ENCODE measurements around the gene KCNH6.

The KCNH6 gene

GRCh38 chr17:63547083-63547523, 23.9 kb downstream of the KCNH6 start:
- no peak overlapping the region for H3K27ac ChIP-seq
- DNase-seq (ENCODE audit: low spot score) = no peak
- POLR2A ChIA-PET (ENCODE audit: low non-redundant PET) = no interaction called here
- no peak for TF ChIP-seq CTCF (conservative IDR thresholded peaks at IDR 0.05; ENCODE audit: low read depth)
- CTCF ChIA-PET = no interaction called here

GRCh38 chr17:63549289-63549945, 26.3 kb downstream of the KCNH6 start:
- POLR2A ChIA-PET (ENCODE audit: low non-redundant PET) = no interaction called here
- no peak for DNase-seq (ENCODE audit: low spot score)
- TF ChIP-seq CTCF (conservative IDR thresholded peaks at IDR 0.05; ENCODE audit: low read depth) = no peak
- CTCF ChIA-PET = interaction anchor here (0.5 to 1.1 kb wide), 5 partner anchors 11 to 577 kb away, joined by 3 to 5 read pairs (median 4); no protein-coding TSS in a partner anchor
- H3K27ac ChIP-seq = peak overlapping the region; percentile 94

GRCh38 chr17:63549946-63550816, 27.0 kb downstream of the KCNH6 start, which contains the start of gene DCAF7:
DCAF7 (plus strand) TSS chr17:63550477; CDS start chr17:63550678, 201 bp downstream.
- H3K27ac ChIP-seq = peak within 1 kb of the TSS; percentile 94
- no peak for TF ChIP-seq CTCF (conservative IDR thresholded peaks at IDR 0.05; ENCODE audit: low read depth)
- ChIA-PET POLR2A (ENCODE audit: low non-redundant PET) (interaction anchor here (0.5 kb wide), 1 partner anchor 8 kb away, joined by 4 read pairs; no protein-coding TSS in a partner anchor), CTCF (interaction anchor here (0.6 to 1.1 kb wide), 4 partner anchors 19 to 368 kb away, joined by 3 to 4 read pairs (median 4); no protein-coding TSS in a partner anchor)
- DNase-seq (ENCODE audit: low spot score) = peak; percentile 100

- DNase-seq (ENCODE audit: low spot score) = peak; percentile 27
- peak overlapping the region; percentile 94 for H3K27ac ChIP-seq
- ChIA-PET POLR2A (ENCODE audit: low non-redundant PET) (interaction anchor here (0.7 kb wide), 1 partner anchor 18 kb away, joined by 3 read pairs; no protein-coding TSS in a partner anchor), CTCF (interaction anchor here (0.6 kb wide), 3 partner anchors 23 to 116 kb away, joined by 4 to 5 read pairs (median 4); no protein-coding TSS in a partner anchor)
- no peak for TF ChIP-seq CTCF (conservative IDR thresholded peaks at IDR 0.05; ENCODE audit: low read depth)
These were observed 27.9 kb downstream of the KCNH6 start for GRCh38 chr17:63550817-63551639.

DNA sequence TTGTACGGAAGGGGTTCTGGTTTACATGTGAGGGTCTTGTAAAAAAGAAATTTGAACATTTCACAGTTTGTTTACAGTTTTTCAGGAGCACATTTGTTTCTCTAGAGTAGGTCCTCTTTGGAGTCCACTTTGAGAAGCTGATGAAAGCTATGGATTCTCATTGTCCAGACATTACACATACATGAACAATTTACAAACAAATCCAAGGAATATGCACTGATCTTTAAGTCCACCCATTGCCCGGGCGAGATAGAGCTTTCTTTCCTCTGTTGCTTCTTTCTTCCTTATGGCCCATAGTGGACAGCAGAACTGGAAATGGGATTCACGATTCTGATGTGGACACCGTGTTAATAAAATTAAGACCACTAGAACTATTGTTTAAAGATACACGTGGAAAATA, 29.1 kb downstream of the KCNH6 start:
- no peak for TF ChIP-seq CTCF (conservative IDR thresholded peaks at IDR 0.05; ENCODE audit: low read depth)
- no peak overlapping the region for H3K27ac ChIP-seq
- ChIA-PET POLR2A (ENCODE audit: low non-redundant PET) (no interaction called here), CTCF (interaction anchor here (0.6 kb wide), 3 partner anchors 17 to 146 kb away, joined by 3 read pairs; no protein-coding TSS in a partner anchor)
- no peak for DNase-seq (ENCODE audit: low spot score)
